Left lobe of liver (tissue), 2 donors: Measurements from ENCODE around the gene FSTL1. TPM values are rescaled to one million over a fixed set of nuclear protein-coding genes. Genes with fewer than 3 reads are reported as not detected.
"Not testable (repeated sequence)": the region's sequence is repeated elsewhere in the genome, so short reads cannot be mapped to it uniquely, and the experiment has no call there.

Source experiments
- ATAC-seq: fragments of 200-7000 bp; cut with Tn5 transposase; one replicate; pipeline ENCODE4 v1.9.1; 2020; ENCODE audit warnings: mild to moderate bottlenecking, moderate library complexity
- DNase-seq: peaks from one replicate; pipeline ENCODE4 v3.0.0-alpha.2; 2020; ENCODE audit warnings: low spot score
- total RNA-seq: library from RNA; stranded (reverse); gene quantifications from one replicate; pipeline ENCODE4 v1.2.1, GENCODE V29; 2021
- donor health status: DM: no; HTN: no; CAD: no; lungs with moderate emphysema.
- donor health status: DM: no; HTN: yes; CAD: no.

The FSTL1 gene
- total RNA-seq, 1 donor from 2014 or later = 46.9 TPM

DNA sequence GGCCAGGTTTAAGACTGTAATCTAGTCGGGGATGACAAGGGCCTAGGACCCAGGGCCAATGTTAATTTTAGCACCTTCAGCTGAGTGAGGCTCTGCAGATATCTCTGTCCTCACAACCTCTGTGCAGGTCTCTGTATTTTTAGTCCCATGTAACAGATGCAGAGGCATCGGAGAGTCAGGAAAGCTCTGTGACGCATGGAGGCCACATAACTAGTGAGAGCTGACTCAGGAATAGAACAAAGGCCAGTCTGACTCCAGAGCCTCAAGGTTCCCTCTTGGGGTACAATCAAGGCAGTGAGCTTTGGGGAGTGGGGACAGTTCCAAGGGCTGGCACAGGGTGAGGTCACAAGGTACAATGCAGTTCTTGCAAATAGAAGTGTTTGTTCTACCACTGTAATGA, 31.0 kb downstream of the FSTL1 start:
- DNase-seq = no peak

GRCh38 chr3:120418866-120419490, 31.8 kb downstream of the FSTL1 start:
- peak; percentile 72 for DNase-seq
- peak; percentile 82 for ATAC-seq

More for the DNA sequence above, 31.0 kb downstream of the FSTL1 start:
- no peak for ATAC-seq

- peak; percentile 20 for ATAC-seq
These were observed 32.3 kb downstream of the FSTL1 start for GRCh38 chr3:120418446-120418845.

DNA sequence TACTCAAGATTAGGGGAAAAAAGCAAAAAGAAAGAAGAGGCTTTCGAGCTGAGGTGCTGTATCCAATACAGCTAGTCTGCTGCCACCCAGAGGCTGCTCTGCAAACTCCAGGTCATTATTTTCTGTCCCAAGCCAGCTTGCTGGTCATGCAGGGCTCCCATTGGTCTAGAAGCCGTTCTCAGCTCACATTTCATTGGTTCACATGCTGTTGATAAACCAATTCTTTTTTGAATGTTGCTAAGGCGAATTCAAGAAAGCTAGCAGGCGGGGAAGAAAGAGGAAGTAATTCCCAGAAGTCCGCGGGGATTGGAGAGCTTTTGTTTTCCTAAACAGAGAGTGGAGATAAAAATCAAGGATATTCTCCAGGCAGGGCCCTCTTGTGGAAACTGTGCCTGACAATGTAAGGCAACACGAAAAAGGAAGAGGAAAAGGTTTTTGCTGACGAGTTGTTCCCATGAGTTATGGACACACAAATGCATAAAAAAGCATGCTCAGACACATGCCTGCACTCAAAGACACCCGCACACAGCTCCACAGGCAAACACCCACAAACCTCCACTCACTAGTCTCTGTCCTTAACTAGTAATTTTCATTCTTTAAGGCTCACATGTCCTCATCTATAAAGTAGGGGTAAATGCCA, 33.4 kb downstream of the FSTL1 start:
- peak; percentile 93 for ATAC-seq
- DNase-seq = peak; percentile 93

More at GRCh38 chr3:120418446-120418845, 32.3 kb downstream of the FSTL1 start:
- no peak for DNase-seq

DNA sequence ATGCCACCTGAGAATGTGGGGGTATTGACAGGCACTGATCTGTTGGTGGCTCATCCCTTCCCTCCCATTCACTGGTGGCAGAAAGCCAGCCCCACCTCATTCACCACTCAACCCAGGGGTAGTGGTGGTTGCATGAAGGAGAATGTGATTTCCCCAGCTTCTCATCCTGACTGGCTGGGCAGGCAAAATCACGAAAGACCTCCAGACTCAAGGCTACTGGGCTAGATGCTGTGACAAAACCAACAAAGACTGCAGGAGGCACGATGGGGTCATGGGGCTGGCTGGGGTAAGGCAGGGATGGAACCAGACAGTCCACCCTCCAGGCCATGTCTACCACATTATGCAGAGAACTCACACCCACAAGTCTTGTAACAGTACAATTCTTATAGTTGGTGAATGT, 33.9 kb downstream of the FSTL1 start:
- ATAC-seq (peak; percentile 6), DNase-seq (no peak)

DNA sequence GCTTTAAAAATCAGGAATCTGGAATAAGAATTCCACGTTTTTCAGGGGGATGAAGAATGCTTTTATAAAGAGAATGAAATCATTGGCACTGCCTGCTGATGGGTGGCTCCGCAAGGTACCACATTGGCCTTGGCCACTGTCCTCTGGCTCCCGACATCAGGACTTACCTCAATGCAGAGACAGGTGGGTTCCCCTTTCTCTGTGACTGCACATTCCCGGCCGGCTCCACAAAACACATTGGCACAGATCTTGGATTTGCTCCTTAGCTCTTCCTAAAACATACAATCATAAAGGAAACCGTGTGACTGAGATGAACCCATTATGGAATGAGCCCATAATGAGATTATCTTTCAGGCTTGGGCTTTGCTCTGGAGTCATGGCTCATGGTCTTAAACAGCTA, 35.0 kb downstream of the FSTL1 start:
- ATAC-seq = no peak

DNA sequence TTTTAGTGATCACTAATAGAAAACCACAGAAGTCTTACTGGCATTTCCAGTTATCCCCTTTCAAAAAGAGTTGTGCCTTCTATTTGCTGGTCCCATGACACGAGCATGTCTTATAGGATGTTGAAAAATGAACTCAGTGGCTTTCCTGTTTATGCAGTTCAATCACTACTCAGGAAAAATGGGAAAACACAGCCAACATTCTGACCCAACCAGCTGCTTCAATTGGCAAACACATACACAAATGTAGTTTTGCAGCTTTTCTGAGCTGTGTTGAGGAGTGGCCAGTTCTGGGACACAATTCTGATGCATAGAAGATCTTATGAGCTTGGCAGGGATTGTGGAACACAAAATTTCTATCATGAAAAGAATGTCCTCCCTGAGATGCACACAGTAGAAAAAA, 40.3 kb downstream of the FSTL1 start:
- ATAC-seq (no peak), DNase-seq (no peak)

More for the DNA sequence above, 35.0 kb downstream of the FSTL1 start:
- DNase-seq = no peak

DNA sequence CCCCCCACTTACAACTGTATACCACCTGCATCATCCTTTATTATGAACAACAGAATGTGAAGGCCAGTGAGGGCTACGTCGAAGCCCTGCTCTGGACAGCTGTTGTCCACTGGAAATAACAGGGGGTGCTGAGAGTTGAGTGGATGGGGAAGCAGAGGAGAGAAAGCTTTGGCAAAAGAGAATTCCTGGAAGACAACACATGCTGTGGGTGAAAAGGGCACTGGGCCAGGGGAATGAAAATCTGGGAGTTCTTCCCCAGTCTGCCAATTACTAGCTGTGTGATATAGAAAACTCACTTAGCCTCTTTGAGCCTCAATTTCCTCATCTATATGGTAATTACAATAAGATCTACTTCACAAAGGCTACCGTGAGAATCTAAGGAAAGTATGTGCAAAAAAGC, 40.7 kb downstream of the FSTL1 start:
- DNase-seq = no peak
- no peak for ATAC-seq

DNA sequence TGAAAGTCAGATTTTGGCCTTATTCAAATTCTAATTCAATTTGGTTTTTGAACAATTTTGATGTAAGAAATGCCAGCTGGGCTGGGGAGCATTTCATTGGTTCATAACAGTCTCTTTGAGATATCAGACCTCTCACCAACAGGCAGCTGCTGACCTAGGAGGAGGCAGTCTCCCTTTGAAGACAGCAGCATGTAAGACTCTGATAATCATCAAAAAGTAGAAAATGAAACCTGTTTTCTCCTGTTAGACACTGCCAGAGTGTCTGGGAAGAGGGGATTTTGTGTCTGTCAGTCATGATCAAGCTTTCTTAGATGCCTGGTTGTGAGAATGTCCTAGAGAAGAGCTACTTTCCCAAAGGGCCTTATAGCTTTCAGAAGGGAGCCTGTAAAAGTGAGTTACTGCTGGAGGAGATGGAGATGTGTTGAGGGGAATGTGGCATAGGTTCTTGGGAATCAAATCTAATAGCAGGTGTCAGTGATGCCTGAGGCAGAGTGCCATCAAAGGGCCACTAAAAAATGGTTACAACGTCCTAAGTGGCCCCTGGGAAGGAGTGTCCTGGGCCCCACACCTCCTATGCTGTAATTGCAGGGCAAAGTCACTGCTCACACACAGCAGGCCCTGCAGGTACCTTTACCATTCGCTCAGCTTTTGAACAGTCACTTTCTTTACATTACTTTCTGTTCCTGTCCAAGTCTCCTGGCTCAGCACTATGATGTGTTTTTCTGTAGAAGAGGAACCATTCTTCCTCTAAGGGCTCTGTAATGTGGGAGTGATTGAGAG, 43.1 kb downstream of the FSTL1 start:
- no peak for DNase-seq
- ATAC-seq = no peak

- DNase-seq = no peak
- no peak for ATAC-seq
These were observed 45.9 kb downstream of the FSTL1 start for GRCh38 chr3:120404876-120405275.

GRCh38 chr3:120402257-120402656, 48.5 kb downstream of the FSTL1 start:
- DNase-seq (no peak), ATAC-seq (no peak)

DNA sequence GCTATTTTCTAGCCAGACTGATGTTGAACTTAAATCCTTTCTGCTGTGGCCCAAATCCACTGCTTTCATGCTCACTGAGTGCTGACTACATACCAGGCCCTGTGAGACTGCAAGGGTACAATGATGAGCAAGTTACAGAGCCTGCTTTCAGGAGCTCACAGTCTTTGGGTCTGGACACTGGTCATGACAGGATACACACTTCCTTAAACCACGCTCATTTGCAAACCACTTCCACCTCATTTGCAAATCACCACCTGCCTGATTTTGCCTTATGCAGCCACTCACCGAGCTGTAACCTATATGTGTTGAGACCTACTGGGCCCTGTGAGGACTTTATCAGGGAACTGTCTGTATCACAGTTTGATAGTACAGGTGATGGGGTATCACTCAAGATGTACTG, 51.4 kb downstream of the FSTL1 start:
- DNase-seq (no peak), ATAC-seq (no peak)

DNA sequence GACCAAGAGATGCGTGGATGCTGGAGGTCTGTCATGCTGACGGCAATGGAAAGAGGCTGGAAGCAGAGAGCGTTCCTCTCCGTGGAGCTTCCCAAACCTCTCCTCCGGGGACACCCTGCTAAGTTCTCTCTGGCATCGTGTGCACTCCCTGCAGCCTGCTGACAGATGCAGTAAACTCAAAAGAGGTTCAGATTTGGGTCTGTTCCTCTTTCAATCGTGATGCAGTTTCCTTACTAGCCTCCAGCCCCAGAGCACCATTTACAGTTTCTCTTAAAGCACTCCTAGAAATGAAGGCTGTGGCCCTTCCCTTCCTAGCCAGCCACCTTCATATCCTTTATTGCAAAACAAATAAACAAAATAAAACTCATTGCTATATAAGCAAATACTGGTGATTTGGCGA, 54.3 kb downstream of the FSTL1 start:
- DNase-seq (no peak), ATAC-seq (no peak)

DNA sequence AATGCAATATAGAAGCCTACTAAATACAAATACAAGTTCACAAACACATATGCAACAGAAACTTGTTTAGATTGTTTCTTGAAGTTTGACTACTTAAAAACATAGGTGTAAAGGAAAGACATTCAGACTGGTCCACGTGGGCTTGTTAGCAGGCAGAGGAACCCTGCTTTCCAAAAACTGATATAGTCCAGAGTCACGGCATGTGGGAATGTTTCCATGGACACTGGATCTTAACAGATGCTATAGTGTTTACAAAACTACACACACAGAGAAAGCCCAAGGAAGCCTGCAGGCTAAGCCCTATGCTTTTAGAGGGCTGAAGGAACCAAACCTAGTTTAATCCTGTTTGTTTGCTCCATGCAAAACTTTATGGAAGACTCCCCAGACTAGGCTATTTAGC, 56.4 kb downstream of the FSTL1 start:
- ATAC-seq (no peak), DNase-seq (no peak)

- no peak for ATAC-seq
- no peak for DNase-seq
These were observed 57.0 kb downstream of the FSTL1 start for GRCh38 chr3:120393761-120394160.

DNA sequence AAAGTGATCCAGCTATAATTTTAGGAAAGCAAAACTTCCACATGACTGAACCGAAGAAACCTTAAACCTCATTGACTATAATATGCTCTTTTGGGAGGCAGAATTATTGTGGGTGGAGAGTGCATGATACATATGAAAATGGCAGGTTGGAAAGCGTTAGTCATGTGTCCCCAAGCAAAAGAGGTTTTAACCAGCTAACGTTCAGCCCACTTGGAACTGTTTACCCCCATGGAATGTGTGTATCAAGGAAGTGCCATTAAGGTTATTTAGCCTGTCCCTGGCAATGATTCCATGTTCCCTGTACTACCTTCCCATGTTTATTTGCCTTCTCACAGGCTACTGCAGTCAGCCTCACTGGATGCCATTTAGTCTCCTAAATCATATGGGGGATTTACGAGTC, 57.5 kb downstream of the FSTL1 start:
- no peak for ATAC-seq
- no peak for DNase-seq

DNA sequence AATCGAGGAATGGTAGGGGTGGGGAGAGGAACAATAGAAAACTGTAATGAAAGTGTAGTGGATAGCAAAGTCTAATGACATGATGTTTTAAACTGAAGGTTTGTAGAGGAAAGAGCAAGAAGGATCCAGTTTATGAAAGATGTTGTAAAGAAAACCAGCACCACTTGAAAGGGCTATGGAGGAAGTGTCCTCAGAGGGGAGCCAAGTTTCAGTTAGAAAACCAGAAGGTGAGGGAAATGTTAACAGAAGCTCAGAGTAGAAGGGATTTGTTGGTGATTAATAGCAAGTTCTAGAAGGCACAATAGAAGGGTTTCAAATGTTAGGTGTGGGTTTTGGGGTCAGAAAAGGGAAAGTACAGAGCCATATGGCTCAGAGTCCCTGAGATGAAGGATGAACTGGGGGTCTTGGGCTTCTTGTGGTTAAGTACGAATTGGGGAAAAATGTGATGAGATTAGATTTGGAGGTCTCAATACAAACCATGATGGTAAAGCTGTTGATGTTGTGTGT, 67.8 kb downstream of the FSTL1 start:
- DNase-seq (no peak), ATAC-seq (no peak)

DNA sequence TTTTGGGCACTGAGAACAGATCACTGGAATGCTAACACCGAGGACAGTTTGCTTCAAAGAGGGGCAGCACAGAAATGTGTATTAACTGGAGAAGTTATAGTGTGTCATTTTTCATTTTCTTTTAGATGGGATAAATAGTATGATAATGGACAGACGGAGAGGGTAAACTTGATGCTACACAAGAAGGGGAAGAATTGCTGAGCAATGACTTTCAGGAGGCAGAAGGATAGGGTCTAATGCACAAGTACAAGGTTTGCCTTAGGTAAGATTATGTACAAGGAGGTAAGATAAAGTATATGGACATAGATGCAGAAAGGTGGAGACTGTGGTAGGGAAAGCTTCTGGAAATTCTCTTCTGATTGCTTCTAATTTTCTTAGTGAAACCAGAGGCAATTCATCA, 69.3 kb downstream of the FSTL1 start:
- DNase-seq (no peak), ATAC-seq (no peak)

DNA sequence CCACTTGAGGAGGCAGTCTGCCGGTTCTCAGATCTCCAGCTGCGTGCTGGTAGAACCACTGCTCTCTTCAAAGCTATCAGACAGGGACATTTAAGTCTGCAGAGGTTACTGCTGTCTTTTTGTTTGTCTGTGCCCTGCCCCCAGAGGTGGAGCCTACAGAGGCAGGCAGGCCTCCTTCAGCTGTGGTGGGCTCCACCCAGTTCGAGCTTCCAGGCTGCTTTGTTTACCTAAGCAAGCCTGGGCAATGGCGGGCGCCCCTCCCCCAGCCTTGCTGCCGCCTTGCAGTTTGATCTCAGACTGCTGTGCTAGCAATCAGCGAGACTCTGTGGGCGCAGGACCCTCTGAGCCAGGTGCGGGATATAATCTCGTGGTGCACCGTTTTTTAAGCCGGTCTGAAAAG, 72.8 kb downstream of the FSTL1 start:
- ATAC-seq, DNase-seq: not testable (repeated sequence)

- ATAC-seq = no peak
- DNase-seq = no peak
These were observed 80.3 kb downstream of the FSTL1 start for GRCh38 chr3:120370463-120370862.

DNA sequence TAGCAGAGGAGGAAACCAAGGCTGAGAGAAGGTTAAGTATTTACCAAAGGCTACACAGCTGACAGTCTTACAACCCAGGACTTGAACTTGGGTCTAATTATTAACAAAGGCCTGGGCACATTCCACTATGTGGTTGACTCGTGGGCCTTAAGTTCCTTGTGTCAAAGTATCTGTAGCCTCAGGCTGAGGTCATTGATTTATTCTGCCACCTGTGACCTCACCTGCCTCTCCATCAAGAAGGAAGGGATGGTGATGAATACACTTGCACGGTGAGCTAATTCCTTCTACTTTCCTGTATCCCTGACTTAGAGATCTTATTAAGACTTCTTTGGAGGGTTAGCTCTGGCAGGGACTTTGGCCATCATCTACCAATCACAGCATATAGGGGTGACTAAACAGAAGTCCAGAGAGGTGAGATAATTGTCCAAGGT, 81.7 kb downstream of the FSTL1 start:
- ATAC-seq = no peak
- no peak for DNase-seq

DNA sequence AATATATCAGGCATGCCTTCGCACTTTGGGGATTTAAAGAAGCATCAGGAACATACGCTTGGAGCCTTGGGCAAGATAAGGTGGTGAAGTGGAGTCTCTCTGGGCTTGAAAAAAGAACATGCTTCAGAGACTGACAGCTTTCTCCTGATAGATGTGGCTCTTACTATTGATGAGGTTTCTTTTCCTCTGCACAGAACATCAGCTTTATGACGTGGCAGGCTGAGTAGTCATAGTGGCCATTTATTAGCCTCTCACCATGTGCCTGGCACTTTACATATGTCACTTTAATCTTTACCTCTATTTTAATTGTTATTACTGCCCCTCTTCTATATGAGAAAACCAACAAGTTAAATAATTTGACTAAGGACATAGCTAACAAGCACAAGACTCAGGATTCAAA, 82.6 kb downstream of the FSTL1 start:
- no peak for ATAC-seq
- DNase-seq = no peak
